Panc1 (cell line): ENCODE data around the gene NDNF. TPM values are rescaled to one million over a fixed set of nuclear protein-coding genes. Genes with fewer than 3 reads are reported as not detected.

Experiments
- ATAC-seq: fragments of 200-7000 bp; cut with Tn5 transposase; 2 replicates; pipeline ENCODE4 v1.9.1; 2020; ENCODE audit warnings: mild to moderate bottlenecking, moderate library complexity
- BruUV-seq: library from RNA; stranded (reverse); fragments of 400-500 nt; replicated peaks from 2 replicates; lab custom pipeline; 2021; lab: Mats Ljungman, UMichigan
- CTCF ChIA-PET: fragments of 300-600 bp; sonication (Branson Sonifier 250); formaldehyde crosslinking; loops from one replicate; lab custom pipeline; 2022; ENCODE audit warnings: antibody characterized with exemption; lab: Charles Lee
- POLR2A ChIA-PET: fragments of 300-600 bp; sonication (Branson Sonifier 250); formaldehyde crosslinking; loops from one replicate; lab custom pipeline; 2022; ENCODE audit warnings: antibody characterized with exemption; lab: Charles Lee
- DNase-seq: peaks from one replicate; pipeline ENCODE4 v3.0.0-alpha.2; 2010; ENCODE audit warnings: low read depth, low spot score
- H3K27ac ChIP-seq: 2 replicates; pipeline ENCODE4 v1.5.1; 2011; ENCODE audit warnings: mild to moderate bottlenecking, low read length, inconsistent platforms
- H3K27me3 ChIP-seq: fragments of 200-500 bp; sonication (Bioruptor generic); 2 replicates; pipeline ENCODE4 v1.6.0; 2014; ENCODE audit warnings: low read length, inconsistent platforms; ENCODE audit not compliant: control insufficient read depth, insufficient read depth
- H3K36me3 ChIP-seq: fragments of 200-500 bp; sonication (Bioruptor generic); 2 replicates; pipeline ENCODE4 v1.5.1; 2014; ENCODE audit warnings: inconsistent platforms, mild to moderate bottlenecking, low read length, moderate library complexity; ENCODE audit not compliant: control insufficient read depth, insufficient read depth
- H3K4me1 ChIP-seq: 2 replicates; pipeline ENCODE4 v1.5.1; 2011; ENCODE audit warnings: inconsistent platforms, mild to moderate bottlenecking, low read length, moderate library complexity; ENCODE audit not compliant: control insufficient read depth, insufficient read depth
- H3K4me3 ChIP-seq, 2 experiments: 2 replicates each; pipeline ENCODE4 v1.5.1; 2011 to 2012; ENCODE audit warnings: low read depth in 2 of 2, low read length in 2 of 2, mild to moderate bottlenecking in 2 of 2, inconsistent platforms in 1 of 2, moderate library complexity in 1 of 2
- H3K9me3 ChIP-seq: fragments of 200-500 bp; sonication (Bioruptor generic); 2 replicates; pipeline ENCODE4 v1.5.1; 2014; ENCODE audit warnings: low read depth, mild to moderate bottlenecking, inconsistent platforms, low read length, moderate library complexity; ENCODE audit not compliant: control insufficient read depth, insufficient read depth
- POLR2AphosphoS5 ChIP-seq: IDR thresholded peaks from 2 replicates; pipeline ENCODE4 v1.6.1; 2012; ENCODE audit warnings: mild to moderate bottlenecking, low read depth, low read length, moderate library complexity
- SIN3A ChIP-seq: IDR thresholded peaks from 2 replicates; pipeline ENCODE4 v1.6.1; 2012; ENCODE audit warnings: low read depth, mild to moderate bottlenecking, low read length, moderate library complexity, borderline replicate concordance; ENCODE audit not compliant: insufficient read depth
- TCF7L2 ChIP-seq: IDR thresholded peaks from 2 replicates; pipeline ENCODE4 v1.6.1; 2011; ENCODE audit warnings: mild to moderate bottlenecking, low read depth, low read length, inconsistent platforms
- in situ Hi-C: cut with HindIII; loops from 2 replicates; pipeline ENCODE4 v1.10.0; 2016; ENCODE audit warnings: low sequenced_read_pairs, low pct_unique_long_range_greater_than_20kb
- intact Hi-C: fragments of 100-400 bp; cut with micrococcal nuclease; formaldehyde crosslinking; loops from one replicate; pipeline ENCODE4 v1.10.0; 2022; ENCODE audit not compliant: unreplicated experiment
- total RNA-seq: library from RNA; stranded (reverse); gene quantifications from one replicate; pipeline ENCODE4 v1.2.1, GENCODE V29; 2021; ENCODE audit not compliant: unreplicated experiment
- TF ChIP-seq, protein P1 (sequence below), 2 experiments: IDR thresholded peaks; 2 replicates each; pipeline ENCODE4 v1.6.1; 2011 to 2012; ENCODE audit warnings: low read depth in 2 of 2, control low read depth in 1 of 2, low read length in 1 of 2, mild to moderate bottlenecking in 1 of 2, moderate library complexity in 1 of 2; ENCODE audit not compliant: insufficient read depth in 1 of 2
- TF ChIP-seq, protein P2 (sequence below): fragments of 450-650 bp; IDR thresholded peaks from 2 replicates; pipeline ENCODE4 v1.5.1; 2017; ENCODE audit warnings: mild to moderate bottlenecking

NDNF gene
- total RNA-seq, 1 experiment from 2014 or later = 0.10 TPM

DNA sequence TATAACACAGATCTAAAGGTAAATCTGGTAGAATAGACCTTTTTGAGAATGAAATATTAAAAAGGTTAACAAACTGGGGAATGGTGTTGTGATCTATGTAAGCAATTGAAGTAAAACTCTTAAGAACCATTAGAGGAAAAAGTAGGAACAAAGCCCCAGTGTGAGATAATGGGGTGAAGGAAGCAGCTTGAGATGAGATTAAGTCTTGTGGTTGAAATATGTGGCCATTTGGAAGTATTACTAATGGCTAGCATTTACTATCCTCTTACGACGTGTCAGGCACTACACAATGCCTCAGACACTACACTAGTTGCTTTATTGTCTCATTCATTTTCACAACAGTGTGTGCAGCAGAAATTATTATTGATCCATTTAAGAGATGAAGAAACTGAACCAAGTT, 25.9 kb upstream of the NDNF start:
- Histone ChIP-seq H3K36me3 (no peaks in the 10 kb centered on the region), H3K4me3 (no peak overlapping the region), H3K9me3 (no peaks in the 10 kb centered on the region), H3K27me3 (no peaks in the 10 kb centered on the region), H3K4me1 (no peaks in the 10 kb centered on the region), H3K27ac (no peak overlapping the region)
- TF ChIP-seq, protein P1, sequence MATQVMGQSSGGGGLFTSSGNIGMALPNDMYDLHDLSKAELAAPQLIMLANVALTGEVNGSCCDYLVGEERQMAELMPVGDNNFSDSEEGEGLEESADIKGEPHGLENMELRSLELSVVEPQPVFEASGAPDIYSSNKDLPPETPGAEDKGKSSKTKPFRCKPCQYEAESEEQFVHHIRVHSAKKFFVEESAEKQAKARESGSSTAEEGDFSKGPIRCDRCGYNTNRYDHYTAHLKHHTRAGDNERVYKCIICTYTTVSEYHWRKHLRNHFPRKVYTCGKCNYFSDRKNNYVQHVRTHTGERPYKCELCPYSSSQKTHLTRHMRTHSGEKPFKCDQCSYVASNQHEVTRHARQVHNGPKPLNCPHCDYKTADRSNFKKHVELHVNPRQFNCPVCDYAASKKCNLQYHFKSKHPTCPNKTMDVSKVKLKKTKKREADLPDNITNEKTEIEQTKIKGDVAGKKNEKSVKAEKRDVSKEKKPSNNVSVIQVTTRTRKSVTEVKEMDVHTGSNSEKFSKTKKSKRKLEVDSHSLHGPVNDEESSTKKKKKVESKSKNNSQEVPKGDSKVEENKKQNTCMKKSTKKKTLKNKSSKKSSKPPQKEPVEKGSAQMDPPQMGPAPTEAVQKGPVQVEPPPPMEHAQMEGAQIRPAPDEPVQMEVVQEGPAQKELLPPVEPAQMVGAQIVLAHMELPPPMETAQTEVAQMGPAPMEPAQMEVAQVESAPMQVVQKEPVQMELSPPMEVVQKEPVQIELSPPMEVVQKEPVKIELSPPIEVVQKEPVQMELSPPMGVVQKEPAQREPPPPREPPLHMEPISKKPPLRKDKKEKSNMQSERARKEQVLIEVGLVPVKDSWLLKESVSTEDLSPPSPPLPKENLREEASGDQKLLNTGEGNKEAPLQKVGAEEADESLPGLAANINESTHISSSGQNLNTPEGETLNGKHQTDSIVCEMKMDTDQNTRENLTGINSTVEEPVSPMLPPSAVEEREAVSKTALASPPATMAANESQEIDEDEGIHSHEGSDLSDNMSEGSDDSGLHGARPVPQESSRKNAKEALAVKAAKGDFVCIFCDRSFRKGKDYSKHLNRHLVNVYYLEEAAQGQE (IDR thresholded peaks at IDR 0.05; ENCODE audit: insufficient read depth in 1 of 2, low read depth in 2 of 2, low read length in 1 of 2) = no peak
- no peak for TF ChIP-seq TCF7L2
- no peak for TF ChIP-seq POLR2AphosphoS5
- TF ChIP-seq, protein P2, sequence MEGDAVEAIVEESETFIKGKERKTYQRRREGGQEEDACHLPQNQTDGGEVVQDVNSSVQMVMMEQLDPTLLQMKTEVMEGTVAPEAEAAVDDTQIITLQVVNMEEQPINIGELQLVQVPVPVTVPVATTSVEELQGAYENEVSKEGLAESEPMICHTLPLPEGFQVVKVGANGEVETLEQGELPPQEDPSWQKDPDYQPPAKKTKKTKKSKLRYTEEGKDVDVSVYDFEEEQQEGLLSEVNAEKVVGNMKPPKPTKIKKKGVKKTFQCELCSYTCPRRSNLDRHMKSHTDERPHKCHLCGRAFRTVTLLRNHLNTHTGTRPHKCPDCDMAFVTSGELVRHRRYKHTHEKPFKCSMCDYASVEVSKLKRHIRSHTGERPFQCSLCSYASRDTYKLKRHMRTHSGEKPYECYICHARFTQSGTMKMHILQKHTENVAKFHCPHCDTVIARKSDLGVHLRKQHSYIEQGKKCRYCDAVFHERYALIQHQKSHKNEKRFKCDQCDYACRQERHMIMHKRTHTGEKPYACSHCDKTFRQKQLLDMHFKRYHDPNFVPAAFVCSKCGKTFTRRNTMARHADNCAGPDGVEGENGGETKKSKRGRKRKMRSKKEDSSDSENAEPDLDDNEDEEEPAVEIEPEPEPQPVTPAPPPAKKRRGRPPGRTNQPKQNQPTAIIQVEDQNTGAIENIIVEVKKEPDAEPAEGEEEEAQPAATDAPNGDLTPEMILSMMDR = no peak
- in situ Hi-C loops (no loop called here), intact Hi-C loops (loop anchor here (5.0 kb wide), 1 partner anchor 1026 kb away; no protein-coding TSS in a partner anchor)
- BruUV-seq = no TSS peak
- ChIA-PET CTCF (no interaction called here), POLR2A (no interaction called here)
- DNase-seq = no peak
- no peak for ATAC-seq

DNA sequence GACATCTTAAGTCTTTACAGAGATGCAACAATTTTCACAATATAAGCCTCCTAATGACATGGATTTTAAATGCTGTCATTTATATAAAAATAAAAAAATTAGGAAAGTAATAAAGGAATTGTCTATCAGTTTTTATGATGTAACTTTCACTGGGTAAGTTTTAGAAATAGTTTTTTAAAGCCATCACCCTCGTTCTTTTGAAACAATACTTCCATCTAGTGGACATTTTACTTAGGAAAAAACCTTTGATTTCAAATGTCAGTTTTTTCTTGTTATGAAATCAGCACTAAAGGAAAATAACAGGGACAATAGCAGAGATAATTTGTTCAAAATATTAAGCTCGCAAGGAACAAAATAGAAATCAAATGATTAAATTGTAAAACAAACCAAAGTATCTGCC, 24.3 kb upstream of the NDNF start:
- DNase-seq (no peak), ATAC-seq (no peak)
- intact Hi-C loops = loop anchor here (2.0 to 5.0 kb wide), 3 partner anchors 378 to 1024 kb away; no protein-coding TSS in a partner anchor
- in situ Hi-C loops = no loop called here
- no peak overlapping the region for H3K27ac ChIP-seq
- CTCF ChIA-PET = no interaction called here
- no peak for TF ChIP-seq POLR2AphosphoS5
- TF ChIP-seq, protein P2 = peak; percentile 27; the same call in 1 of the 2 replicates
- BruUV-seq = no TSS peak
- H3K9me3 ChIP-seq = no peaks in the 10 kb centered on the region
- no peaks in the 10 kb centered on the region for H3K36me3 ChIP-seq
- H3K27me3 ChIP-seq = no peaks in the 10 kb centered on the region
- H3K4me1 ChIP-seq = no peaks in the 10 kb centered on the region
- POLR2A ChIA-PET = no interaction called here
- H3K4me3 ChIP-seq = no peak overlapping the region

DNA sequence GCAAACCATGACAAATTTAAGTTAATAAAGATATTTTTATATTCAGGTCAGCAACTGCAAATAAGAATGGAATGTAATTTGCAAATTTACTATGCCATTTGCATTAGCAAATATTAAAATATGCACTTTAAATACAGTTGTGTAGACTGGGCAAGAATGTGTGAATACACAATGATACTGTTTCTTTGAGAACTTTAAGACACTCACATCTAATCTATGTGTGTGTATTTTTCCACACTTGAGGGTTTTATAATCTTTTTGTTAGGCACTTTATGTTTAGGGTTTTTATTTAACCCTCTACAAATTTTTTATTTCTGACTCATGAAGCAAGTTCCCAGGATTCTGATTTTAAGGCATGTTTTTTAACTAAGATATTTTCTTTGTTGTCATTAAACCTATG, 23.9 kb upstream of the NDNF start:
- Histone ChIP-seq H3K27ac (no peak overlapping the region), H3K4me3 (no peak overlapping the region), H3K36me3 (no peaks in the 10 kb centered on the region), H3K9me3 (no peaks in the 10 kb centered on the region), H3K27me3 (no peaks in the 10 kb centered on the region), H3K4me1 (no peaks in the 10 kb centered on the region)
- in situ Hi-C loops (no loop called here), intact Hi-C loops (loop anchor here (2.0 to 5.0 kb wide), 3 partner anchors 377 to 1024 kb away; no protein-coding TSS in a partner anchor)
- TF ChIP-seq, protein P1 (IDR thresholded peaks at IDR 0.05; ENCODE audit: insufficient read depth in 1 of 2, low read depth in 2 of 2, low read length in 1 of 2) = no peak
- no peak for TF ChIP-seq TCF7L2
- no peak for TF ChIP-seq SIN3A
- TF ChIP-seq, protein P2 = no peak
- TF ChIP-seq POLR2AphosphoS5 = no peak
- BruUV-seq = no TSS peak
- ChIA-PET CTCF (no interaction called here), POLR2A (no interaction called here)
- DNase-seq (no peak), ATAC-seq (no peak)
